AG09319 (cell line): Measurements from ENCODE around the gene PADI3.

Experiments used
- DNase-seq: peaks from one replicate; pipeline ENCODE4 v3.0.0-alpha.2; 2010; ENCODE audit warnings: low read depth; ENCODE audit errors: extremely low read depth
- TF ChIP-seq, protein P1 (sequence below): IDR thresholded peaks from 2 replicates; pipeline ENCODE4 v1.5.1; 2011; ENCODE audit warnings: low read depth, mild to moderate bottlenecking, inconsistent platforms, low read length, moderate library complexity

PADI3 gene

DNA sequence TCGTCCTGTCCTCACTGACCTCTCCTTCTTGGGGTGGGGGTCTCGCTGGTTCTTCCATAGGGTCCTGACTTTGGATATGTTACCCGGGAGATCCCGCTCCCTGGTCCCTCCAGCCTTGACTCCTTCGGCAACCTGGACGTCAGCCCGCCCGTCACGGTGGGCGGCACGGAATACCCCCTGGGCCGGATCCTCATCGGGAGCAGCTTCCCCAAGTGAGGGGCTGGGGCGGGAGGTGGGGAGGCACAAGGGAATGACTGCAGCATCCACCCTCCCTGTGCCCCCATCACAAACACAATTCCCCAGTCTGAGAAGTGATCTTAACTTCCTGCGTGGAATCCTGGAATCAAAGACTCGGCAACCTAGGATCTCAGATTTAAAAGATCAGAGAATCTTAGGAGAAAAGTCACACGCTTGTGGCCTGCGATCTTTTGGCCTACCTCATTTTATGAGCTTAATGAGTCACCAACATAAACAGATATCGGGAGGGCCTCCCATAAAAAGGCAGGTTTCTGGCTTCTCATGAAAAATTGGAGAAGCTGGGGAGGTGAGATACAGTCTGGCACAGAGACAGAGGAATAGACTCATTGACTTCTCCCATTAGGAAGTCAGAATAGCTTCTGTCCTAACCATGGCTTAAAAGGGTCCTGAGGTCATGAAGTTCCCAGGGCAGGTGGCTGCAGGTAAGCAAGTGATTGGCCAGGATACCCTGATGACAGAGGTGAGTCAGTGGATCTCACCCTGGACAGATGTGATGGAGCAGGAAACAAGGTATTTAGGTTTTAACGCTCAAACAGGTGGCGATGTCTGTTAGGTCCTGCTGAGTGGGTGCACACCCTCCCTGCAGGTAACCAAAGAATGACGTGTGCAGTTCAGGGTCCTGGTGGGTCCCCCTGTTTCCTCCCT is 15.9 kb upstream of the PADI3 start:
- TF ChIP-seq, protein P1, sequence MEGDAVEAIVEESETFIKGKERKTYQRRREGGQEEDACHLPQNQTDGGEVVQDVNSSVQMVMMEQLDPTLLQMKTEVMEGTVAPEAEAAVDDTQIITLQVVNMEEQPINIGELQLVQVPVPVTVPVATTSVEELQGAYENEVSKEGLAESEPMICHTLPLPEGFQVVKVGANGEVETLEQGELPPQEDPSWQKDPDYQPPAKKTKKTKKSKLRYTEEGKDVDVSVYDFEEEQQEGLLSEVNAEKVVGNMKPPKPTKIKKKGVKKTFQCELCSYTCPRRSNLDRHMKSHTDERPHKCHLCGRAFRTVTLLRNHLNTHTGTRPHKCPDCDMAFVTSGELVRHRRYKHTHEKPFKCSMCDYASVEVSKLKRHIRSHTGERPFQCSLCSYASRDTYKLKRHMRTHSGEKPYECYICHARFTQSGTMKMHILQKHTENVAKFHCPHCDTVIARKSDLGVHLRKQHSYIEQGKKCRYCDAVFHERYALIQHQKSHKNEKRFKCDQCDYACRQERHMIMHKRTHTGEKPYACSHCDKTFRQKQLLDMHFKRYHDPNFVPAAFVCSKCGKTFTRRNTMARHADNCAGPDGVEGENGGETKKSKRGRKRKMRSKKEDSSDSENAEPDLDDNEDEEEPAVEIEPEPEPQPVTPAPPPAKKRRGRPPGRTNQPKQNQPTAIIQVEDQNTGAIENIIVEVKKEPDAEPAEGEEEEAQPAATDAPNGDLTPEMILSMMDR: no peak
- peak; percentile 7 for DNase-seq

DNA sequence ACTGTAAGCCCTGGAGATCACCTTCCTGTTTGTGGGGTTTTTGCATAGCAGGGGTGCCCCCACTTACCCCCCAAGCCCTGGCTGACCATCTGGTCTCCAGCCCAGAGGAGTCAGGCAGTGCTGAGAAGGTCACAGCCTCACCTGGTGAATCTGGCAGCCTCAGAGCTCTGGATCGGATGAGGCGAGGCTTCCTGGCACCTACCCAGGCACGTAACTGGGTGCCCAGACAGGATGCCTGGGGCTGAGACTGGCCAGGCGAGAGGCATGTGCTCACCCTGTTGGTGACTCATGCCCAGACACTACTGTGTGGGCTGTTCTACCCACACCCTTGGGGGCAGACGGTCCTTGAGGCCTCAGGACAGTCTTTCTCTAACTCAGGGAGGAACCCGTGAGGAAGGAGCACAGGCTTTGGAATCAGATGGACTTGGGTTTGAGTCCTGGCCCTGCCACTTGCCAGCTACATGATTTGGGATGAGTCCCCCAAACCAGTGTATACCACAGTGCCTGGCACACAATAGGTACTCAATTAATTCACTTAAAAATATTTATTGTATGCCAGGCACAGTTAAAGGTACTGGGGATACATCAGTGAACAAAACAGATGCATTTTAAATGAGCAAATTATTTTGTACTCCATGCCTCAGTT is 15.1 kb upstream of the PADI3 start:
- DNase-seq: no peak
- TF ChIP-seq, protein P1: no peak

DNA sequence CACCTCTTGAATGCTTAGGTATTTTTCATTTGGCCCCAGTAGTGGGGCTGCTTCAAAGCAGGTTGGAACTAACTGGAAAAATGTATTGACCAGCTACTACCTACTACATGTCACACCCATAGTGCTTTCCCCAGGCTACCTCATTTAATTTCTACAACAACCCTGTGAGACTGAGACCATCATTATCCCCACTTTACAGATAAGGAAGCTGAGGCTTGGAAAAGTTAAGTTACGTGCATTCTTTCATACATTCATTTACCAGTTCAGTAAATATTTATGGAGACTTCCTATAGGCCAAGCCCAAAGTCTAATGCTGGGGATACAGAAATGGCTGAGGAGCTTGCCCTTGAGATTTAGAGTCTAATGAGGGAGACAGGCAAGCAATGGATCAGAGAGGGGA is 14.5 kb upstream of the PADI3 start:
- TF ChIP-seq, protein P1: no peak
- no peak for DNase-seq

DNA sequence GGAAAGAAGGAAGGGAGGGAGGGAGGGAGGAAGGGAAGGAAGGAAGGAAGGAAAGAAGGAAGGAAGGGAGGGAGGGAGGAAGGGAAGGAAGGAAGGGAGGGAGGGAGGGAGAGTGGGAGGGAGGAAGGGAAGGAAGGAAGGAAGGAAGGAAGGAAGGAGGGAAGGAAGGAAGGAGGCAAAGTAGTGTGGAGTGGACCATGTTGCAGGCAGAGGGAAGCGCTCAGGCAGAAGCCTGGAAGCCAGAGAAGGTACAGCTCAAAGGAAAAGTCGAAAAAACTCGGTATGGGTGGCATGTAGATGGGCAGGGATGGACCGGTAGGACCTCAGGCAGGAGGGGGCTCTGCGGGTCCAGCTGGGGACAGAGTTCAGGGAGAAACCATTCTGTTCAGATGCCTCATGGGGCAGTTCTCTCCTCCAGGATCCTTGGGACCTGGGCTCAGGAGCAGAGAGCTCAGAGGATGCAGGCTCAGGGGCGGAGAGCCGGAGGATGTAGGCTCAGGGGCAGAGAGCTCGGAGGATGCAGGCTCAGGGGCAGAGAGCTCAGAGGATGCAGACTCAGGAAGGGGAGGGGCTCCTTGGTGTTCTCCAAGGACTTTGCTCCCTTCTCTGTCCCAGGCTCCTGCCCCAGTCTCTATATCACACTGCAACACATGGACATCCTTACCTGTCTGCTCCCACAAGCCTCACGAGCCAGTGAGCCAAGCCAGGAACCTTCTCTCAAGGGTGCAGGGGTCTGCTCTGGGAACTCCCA is 13.6 kb upstream of the PADI3 start:
- no peak for DNase-seq
- TF ChIP-seq, protein P1: no peak

DNA sequence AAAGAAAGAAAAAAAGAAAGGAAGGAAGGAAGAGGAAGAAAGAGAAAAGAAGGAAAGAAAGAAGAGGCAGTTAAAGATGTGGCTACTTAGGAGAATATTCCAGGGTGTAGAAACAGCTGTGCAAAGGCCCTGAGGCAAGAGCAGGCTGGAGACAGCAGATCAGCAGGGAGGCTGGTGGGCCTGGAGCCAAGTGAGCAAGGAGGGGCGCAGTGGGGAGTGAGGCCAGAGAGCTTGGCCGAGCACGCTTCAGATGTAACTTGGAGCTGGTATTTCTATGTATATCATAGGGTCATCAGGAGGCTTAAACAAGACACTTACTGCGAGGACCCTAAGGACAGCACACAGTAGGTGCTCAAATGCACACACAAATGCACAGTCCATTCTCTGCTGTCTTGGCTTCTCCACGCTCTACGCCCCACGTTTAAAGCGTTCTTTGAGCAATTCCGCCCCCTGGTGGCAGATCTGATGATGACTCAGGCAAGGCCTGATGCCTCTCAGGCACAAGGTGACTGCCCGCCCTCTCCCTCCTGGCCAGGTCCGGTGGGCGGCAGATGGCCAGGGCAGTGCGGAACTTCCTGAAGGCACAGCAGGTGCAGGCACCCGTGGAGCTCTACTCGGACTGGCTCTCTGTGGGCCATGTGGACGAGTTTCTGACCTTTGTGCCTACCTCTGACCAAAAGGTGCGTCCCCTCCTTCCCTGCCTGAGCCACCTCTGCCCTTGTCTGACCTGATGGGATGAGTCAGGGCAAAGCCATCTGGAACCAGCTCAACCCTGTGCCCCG is 11.9 kb upstream of the PADI3 start:
- peak; percentile 37 for DNase-seq
- TF ChIP-seq, protein P1: peak; percentile 79

DNA sequence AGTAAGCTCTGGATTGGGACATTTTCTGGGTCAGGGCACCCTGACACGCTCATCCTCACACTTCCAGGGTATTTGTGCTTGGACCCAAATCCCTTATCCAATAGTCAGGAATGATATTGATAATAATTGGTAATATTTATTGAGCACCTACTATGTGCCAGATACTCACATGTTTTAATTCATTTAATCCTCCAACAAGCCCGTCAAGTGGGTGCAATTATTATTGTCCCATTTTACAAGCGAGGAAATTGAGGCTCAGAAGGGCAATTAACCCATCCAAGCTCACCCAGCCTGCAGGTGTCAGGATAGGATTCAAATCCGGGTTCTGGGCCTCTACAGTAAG is 11.4 kb upstream of the PADI3 start:
- DNase-seq: no peak
- TF ChIP-seq, protein P1: no peak
